GM12875 (cell line): ENCODE measurements around the gene GALNT9.

ENCODE experiments used
- H3K4me3 ChIP-seq: one replicate; pipeline ENCODE4 v1.5.1; 2011; ENCODE audit warnings: low read depth, low read length, control low read depth
- TF ChIP-seq, protein P1 (sequence below): IDR thresholded peaks from 2 replicates; pipeline ENCODE4 v1.5.1; 2011; ENCODE audit warnings: low read depth, mild to moderate bottlenecking, control low read depth, inconsistent platforms, low read length, moderate library complexity, borderline replicate concordance; ENCODE audit not compliant: insufficient read depth

The GALNT9 gene

DNA sequence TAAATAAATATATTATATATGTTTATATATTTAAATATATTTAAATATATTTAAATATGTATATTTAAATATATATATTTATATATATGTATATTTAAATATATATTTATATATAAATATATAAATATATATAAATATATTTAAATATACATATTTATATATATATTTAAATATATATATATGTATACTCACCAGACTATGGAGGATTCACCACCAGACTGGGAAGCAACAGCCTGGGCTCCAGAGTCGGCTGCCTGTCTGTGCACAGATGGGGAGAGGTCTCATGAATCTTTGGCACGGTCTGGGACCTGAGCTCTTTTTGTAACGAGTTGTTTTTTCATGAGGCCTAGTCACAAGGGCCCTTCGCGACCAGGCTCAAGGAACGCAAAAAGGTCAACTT, 163.8 kb downstream of the GALNT9 start:
- TF ChIP-seq, protein P1, sequence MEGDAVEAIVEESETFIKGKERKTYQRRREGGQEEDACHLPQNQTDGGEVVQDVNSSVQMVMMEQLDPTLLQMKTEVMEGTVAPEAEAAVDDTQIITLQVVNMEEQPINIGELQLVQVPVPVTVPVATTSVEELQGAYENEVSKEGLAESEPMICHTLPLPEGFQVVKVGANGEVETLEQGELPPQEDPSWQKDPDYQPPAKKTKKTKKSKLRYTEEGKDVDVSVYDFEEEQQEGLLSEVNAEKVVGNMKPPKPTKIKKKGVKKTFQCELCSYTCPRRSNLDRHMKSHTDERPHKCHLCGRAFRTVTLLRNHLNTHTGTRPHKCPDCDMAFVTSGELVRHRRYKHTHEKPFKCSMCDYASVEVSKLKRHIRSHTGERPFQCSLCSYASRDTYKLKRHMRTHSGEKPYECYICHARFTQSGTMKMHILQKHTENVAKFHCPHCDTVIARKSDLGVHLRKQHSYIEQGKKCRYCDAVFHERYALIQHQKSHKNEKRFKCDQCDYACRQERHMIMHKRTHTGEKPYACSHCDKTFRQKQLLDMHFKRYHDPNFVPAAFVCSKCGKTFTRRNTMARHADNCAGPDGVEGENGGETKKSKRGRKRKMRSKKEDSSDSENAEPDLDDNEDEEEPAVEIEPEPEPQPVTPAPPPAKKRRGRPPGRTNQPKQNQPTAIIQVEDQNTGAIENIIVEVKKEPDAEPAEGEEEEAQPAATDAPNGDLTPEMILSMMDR, result no peak

DNA sequence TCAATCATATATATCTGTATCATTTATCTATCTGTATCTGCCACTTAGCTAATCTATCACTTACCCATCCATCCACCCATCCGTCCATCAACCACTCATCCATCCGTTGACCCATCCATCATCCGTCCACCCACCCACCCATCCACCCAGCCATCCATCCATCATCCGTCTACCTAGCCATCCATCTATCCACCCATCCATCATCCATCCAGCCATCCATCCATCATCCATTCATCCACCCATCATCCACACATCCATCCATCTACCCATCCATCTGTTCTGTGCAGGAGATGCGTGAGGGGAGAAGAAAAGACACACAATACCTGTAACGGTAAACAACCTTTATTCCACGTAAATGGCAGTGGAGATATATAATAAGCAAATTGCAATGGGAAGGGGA, 165.0 kb downstream of the GALNT9 start:
- no peak overlapping the region for H3K4me3 ChIP-seq

More for the DNA sequence above, 163.8 kb downstream of the GALNT9 start:
- no peak overlapping the region for H3K4me3 ChIP-seq

DNA sequence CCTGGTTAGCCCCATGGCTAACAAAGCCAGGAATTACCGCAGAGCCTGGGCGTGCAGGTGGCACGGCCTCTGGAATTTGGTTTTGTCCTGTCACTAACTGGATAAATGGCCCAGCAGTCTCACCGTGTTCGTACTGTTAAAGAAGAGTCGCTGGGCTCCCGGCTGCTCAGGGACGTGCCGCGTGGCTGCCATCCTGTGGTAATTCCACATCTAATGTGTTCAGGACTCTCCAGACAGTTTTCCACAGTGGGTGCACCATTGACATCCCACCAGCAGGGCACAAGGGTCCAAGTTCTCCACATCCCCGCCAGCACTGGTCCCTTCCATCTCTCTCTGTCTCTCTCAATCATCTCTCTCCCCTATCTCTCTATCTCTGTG, 165.5 kb downstream of the GALNT9 start:
- H3K4me3 ChIP-seq, result no peak overlapping the region
- TF ChIP-seq, protein P1, result 0 out of 2 replicates have a peak, but pooled peaks have one; percentile 17

More for the DNA sequence above, 165.0 kb downstream of the GALNT9 start:
- TF ChIP-seq, protein P1, result no peak

DNA sequence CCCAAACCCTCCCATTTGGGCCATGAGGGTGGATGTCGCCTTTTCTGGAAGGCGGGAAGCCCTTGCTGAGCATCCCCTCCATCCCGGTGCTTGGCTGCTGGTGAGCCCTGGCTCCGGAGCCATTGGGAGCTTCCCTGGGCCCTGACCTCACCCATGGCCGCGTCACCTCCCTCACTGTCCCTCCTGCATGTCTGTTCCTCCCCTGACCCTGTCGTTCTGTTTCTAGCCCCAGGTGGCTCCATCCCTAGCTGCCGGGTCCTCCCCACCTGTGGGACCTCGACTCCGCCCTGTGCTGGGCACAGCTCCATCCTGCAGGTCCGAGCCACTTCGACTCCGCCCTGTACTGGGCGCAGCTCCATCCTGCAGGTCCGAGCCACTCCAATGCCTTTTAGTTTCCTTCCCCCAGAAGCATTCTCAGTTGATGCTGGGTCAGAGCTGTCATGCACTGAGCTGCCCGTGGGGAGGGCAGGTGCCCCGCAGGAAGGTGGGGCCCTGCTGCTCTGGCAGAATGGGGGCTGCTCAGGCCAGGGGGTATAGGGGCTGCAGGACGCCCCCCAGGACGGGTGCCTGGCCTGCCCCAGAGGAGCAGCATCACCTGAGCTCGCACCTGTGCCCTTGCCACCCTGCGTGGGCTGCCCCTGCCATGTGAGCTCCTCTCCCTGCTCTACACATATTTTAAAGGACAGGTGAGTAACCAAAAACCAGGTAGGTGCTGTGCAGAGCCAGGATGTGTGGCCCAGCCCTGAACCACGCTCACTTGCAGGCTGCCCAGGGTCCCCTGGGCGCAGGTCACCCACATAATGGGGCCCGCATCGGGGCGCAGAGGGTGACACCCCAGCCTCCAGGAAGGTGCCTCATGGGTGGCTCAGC, 166.1 kb downstream of the GALNT9 start:
- no peak overlapping the region for H3K4me3 ChIP-seq
- TF ChIP-seq, protein P1, result no peak

DNA sequence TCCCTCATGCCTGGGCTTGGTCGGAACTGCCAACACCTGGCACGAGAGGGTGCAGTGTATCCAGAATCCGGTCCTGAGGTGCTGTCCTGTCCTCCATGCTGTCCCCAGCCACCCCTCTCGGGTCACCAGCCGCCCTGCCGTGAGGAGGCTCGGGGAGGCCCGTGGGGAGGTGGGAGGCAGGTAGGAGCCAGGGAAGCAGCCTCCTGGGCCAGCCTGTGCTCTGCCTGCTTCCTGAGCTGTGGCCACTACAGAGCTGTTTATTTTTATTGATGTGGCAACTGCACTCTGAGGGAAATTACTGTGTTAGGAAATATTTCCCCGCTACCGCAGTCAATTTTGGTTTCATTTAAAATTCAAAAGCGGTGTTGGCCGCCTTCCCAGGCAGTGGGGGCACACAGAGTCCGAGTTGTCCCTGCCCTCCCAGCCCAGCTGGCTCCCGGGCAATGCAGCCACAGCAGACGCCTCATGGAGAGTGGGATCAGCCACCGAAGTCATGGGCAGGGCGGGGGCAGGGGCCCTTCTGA, 166.8 kb downstream of the GALNT9 start:
- no peak overlapping the region for H3K4me3 ChIP-seq
- TF ChIP-seq, protein P1, result no peak

DNA sequence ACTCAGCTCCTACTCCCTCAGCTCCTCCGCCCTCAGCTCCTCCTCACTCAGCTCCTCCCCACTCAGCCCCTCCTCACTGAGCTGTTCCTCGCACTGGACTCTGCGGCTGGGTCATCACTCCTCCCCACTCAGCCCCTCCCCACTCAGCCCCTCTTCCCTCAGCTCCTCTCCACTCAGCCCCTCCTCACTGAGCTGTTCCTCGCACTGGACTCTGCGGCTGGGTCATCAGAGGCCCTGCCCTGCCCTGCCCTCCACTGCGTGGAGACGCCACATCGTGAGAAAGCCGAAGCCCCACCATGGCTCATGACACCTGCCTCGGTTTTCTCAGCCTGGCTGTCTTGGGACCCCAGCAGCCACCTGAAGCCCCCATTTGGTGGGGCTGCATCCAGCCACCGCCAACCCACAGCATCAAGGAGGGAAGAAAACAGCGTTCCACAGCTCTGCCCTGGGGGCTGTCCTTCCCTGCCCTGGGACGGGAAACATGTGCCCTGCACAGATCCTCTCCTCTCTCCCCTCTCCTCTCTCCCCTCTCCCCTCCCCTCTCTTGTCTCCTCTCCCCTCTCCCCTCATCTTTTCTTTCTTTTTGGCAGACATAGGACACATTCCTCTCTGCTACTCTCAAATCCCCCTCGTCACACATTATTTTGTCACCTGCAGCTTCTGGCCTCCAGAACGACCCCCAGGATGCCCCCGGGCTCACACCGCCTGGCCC, 167.4 kb downstream of the GALNT9 start:
- no peak overlapping the region for H3K4me3 ChIP-seq
- TF ChIP-seq, protein P1, result no peak
